Chondrocyte (in vitro differentiated cells): ENCODE results near the gene LRP11. TPM values are rescaled to one million over a fixed set of nuclear protein-coding genes. Genes with fewer than 3 reads are reported as not detected.
"Not testable (repeated sequence)": the region's sequence is repeated elsewhere in the genome, so short reads cannot be mapped to it uniquely, and the experiment has no call there.

Experiments
- DNase-seq: peaks from one replicate; pipeline ENCODE4 v3.0.0; 2021; ENCODE audit warnings: mixed read lengths, low spot score
- H3K27ac Mint-ChIP-seq: one replicate; pipeline ENCODE4 v1.8.0; 2021; ENCODE audit warnings: mild to moderate bottlenecking, moderate library complexity, mixed read lengths; ENCODE audit not compliant: unreplicated experiment
- H3K27me3 Mint-ChIP-seq: 2 replicates; pipeline ENCODE4 v1.8.0; 2021; ENCODE audit warnings: low read depth, mixed read lengths
- H3K36me3 Mint-ChIP-seq: 2 replicates; pipeline ENCODE4 v1.8.0; 2021; ENCODE audit warnings: low read depth, mixed read lengths
- H3K4me1 Mint-ChIP-seq: 2 replicates; pipeline ENCODE4 v1.8.0; 2021; ENCODE audit warnings: low read depth, mild to moderate bottlenecking, mixed read lengths
- H3K4me3 Mint-ChIP-seq: one replicate; pipeline ENCODE4 v1.8.0; 2021; ENCODE audit warnings: mild to moderate bottlenecking, moderate library complexity, mixed read lengths; ENCODE audit not compliant: unreplicated experiment
- H3K9me3 Mint-ChIP-seq: 2 replicates; pipeline ENCODE4 v1.8.0; 2021; ENCODE audit warnings: low read depth, mixed read lengths
- CTCF ChIP-seq: fragments of 200-600 bp; sonication (generic); IDR thresholded peaks from 2 replicates; pipeline ENCODE4 v1.5.0; 2021; ENCODE audit warnings: antibody characterized with exemption, mild to moderate bottlenecking, moderate library complexity
- total RNA-seq: library from RNA; stranded (reverse); gene quantifications from 3 replicates; pipeline ENCODE4 v1.2.1, GENCODE V29; 2021

The LRP11 gene
- total RNA-seq, 1 donor from 2014 or later, result 61.9 TPM

- H3K4me3 Mint-ChIP-seq, result peak overlapping the region; percentile 71
- H3K27me3 Mint-ChIP-seq, result no peaks in the 10 kb centered on the region
- peaks cover 88% of the 10 kb centered on the region for H3K4me1 Mint-ChIP-seq
- no peaks in the 10 kb centered on the region for H3K36me3 Mint-ChIP-seq
- no peaks in the 10 kb centered on the region for H3K9me3 Mint-ChIP-seq
- no peak for TF ChIP-seq CTCF
- DNase-seq, result no peak
- peak overlapping the region; percentile 96 for H3K27ac Mint-ChIP-seq
These were observed 7.7 kb downstream of the LRP11 start for GRCh38 chr6:149856256-149856994.

DNA sequence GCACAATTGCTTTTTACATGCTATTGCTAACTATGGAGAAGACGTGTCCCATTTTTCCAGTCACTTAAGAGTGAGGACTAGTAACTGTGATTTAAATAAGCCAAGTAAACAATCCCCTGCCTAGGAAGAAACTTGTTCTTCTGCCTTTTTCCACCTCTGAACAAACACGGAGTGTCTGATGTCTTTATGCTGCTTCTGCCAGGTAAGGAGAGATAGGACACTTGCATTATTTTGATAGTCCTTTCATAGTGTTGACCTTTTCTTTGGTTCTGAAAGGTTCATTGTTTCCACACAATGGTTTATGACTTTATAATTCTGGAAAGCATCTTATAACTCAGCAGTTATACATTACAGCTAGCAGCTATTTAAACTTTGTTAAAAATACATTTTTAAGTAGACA lies 8.4 kb downstream of the LRP11 start:
- Mint-ChIP-seq H3K4me1 (peaks cover 86% of the 10 kb centered on the region), H3K9me3 (no peaks in the 10 kb centered on the region), H3K27ac (peak overlapping the region; percentile 96), H3K27me3 (no peaks in the 10 kb centered on the region), H3K4me3 (peak overlapping the region; percentile 71), H3K36me3 (peaks cover 2% of the 10 kb centered on the region)
- no peak for TF ChIP-seq CTCF
- no peak for DNase-seq

- no peaks in the 10 kb centered on the region for H3K9me3 Mint-ChIP-seq
- H3K27me3 Mint-ChIP-seq, result no peaks in the 10 kb centered on the region
- TF ChIP-seq CTCF, result no peak
- peak overlapping the region; percentile 96 for H3K27ac Mint-ChIP-seq
- DNase-seq, result no peak
- peak overlapping the region; percentile 71 for H3K4me3 Mint-ChIP-seq
- H3K36me3 Mint-ChIP-seq, result peaks cover 2% of the 10 kb centered on the region
- H3K4me1 Mint-ChIP-seq, result peaks cover 80% of the 10 kb centered on the region
These were observed 9.0 kb downstream of the LRP11 start for GRCh38 chr6:149855040-149855654.

GRCh38 chr6:149854532-149854931 lies 9.6 kb downstream of the LRP11 start:
- Mint-ChIP-seq H3K4me3 (peak overlapping the region; percentile 71), H3K27me3 (no peaks in the 10 kb centered on the region), H3K36me3 (peaks cover 4% of the 10 kb centered on the region), H3K9me3 (no peaks in the 10 kb centered on the region), H3K4me1 (peaks cover 80% of the 10 kb centered on the region), H3K27ac (peak overlapping the region; percentile 96)
- no peak for DNase-seq
- TF ChIP-seq CTCF, result no peak

GRCh38 chr6:149854017-149854416 lies 10.1 kb downstream of the LRP11 start:
- H3K4me3 Mint-ChIP-seq, H3K9me3 Mint-ChIP-seq, H3K36me3 Mint-ChIP-seq, H3K27me3 Mint-ChIP-seq, DNase-seq: not testable (repeated sequence)
- peaks cover 75% of the 10 kb centered on the region for H3K4me1 Mint-ChIP-seq
- H3K27ac Mint-ChIP-seq, result peak overlapping the region; percentile 96

DNA sequence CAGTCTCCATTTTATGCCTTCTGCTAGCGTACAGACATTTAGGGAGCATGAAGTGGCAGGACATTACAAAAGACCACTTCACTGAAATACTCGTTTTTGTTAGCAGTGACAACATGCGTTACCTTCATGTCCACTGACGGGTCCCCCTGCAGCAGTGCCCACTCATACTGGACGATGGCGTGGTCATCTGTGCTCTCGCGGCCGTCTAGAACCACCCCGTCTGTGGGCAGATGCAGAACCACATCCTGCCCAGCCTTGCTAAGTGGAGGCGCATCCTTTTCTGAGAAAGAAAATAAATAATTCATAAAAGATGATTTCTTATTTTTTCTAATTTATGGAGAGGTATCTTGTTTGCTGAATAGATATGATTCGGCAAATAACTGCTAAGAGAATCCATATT lies 11.3 kb downstream of the LRP11 start:
- Mint-ChIP-seq H3K36me3 (peaks cover 6% of the 10 kb centered on the region), H3K4me3 (no peak overlapping the region), H3K27me3 (no peaks in the 10 kb centered on the region), H3K27ac (peak overlapping the region; percentile 12), H3K4me1 (peaks cover 71% of the 10 kb centered on the region), H3K9me3 (no peaks in the 10 kb centered on the region)
- no peak for DNase-seq
- no peak for TF ChIP-seq CTCF
